Parathyroid adenoma (tissue), 2 donors: ENCODE results near the gene ADGRG3.

Experiments
- H2AFZ ChIP-seq: fragments of 300-600 bp; sonication (generic); one replicate; pipeline ENCODE4 v1.7.0; 2017; ENCODE audit warnings: antibody characterized with exemption, mild to moderate bottlenecking
- H3K27ac ChIP-seq: fragments of 300-600 bp; sonication (generic); one replicate; pipeline ENCODE4 v1.7.0; 2017
- H3K27me3 ChIP-seq: fragments of 300-600 bp; sonication (generic); one replicate; pipeline ENCODE4 v1.7.0; 2017; ENCODE audit warnings: low read length; ENCODE audit not compliant: control insufficient read depth, insufficient read depth
- H3K36me3 ChIP-seq: fragments of 300-600 bp; sonication (generic); one replicate; pipeline ENCODE4 v1.7.0; 2017; ENCODE audit warnings: low read length; ENCODE audit not compliant: control insufficient read depth, insufficient read depth
- H3K4me1 ChIP-seq: fragments of 300-600 bp; sonication (generic); one replicate; pipeline ENCODE4 v1.7.0; 2017; ENCODE audit warnings: control low read depth
- H3K4me2 ChIP-seq: fragments of 300-600 bp; sonication (generic); one replicate; pipeline ENCODE4 v1.7.0; 2017; ENCODE audit warnings: low read length
- H3K4me3 ChIP-seq: fragments of 300-600 bp; sonication (generic); one replicate; pipeline ENCODE4 v1.7.0; 2017; ENCODE audit warnings: low read depth, low read length
- H3K79me2 ChIP-seq: fragments of 300-600 bp; sonication (generic); one replicate; pipeline ENCODE4 v1.7.0; 2017; ENCODE audit warnings: control low read depth
- H3K9ac ChIP-seq: fragments of 300-600 bp; sonication (generic); one replicate; pipeline ENCODE4 v1.7.0; 2017; ENCODE audit warnings: mild to moderate bottlenecking
- H3K9me3 ChIP-seq: fragments of 300-600 bp; sonication (generic); one replicate; pipeline ENCODE4 v1.7.0; 2017; ENCODE audit warnings: low read length; ENCODE audit not compliant: control insufficient read depth
- CTCF ChIP-seq: fragments of 300-600 bp; sonication (generic); IDR thresholded peaks from one replicate; pipeline ENCODE4 v1.7.0; 2017; ENCODE audit warnings: antibody characterized with exemption, mild to moderate bottlenecking
- donor health status: primary hyperparathyroidism.

Gene ADGRG3

GRCh38 chr16:57658130-57658877 is 9.8 kb upstream of the ADGRG3 start:
- Histone ChIP-seq H3K9me3 (no peaks in the 10 kb centered on the region), H3K79me2 (no peaks in the 10 kb centered on the region), H2AFZ (no peak overlapping the region), H3K27me3 (no peaks in the 10 kb centered on the region), H3K4me1 (peaks cover 4% of the 10 kb centered on the region), H3K27ac (no peak overlapping the region), H3K4me2 (no peak overlapping the region), H3K9ac (no peak overlapping the region), H3K4me3 (no peak overlapping the region), H3K36me3 (no peaks in the 10 kb centered on the region)
- TF ChIP-seq CTCF = no peak

DNA sequence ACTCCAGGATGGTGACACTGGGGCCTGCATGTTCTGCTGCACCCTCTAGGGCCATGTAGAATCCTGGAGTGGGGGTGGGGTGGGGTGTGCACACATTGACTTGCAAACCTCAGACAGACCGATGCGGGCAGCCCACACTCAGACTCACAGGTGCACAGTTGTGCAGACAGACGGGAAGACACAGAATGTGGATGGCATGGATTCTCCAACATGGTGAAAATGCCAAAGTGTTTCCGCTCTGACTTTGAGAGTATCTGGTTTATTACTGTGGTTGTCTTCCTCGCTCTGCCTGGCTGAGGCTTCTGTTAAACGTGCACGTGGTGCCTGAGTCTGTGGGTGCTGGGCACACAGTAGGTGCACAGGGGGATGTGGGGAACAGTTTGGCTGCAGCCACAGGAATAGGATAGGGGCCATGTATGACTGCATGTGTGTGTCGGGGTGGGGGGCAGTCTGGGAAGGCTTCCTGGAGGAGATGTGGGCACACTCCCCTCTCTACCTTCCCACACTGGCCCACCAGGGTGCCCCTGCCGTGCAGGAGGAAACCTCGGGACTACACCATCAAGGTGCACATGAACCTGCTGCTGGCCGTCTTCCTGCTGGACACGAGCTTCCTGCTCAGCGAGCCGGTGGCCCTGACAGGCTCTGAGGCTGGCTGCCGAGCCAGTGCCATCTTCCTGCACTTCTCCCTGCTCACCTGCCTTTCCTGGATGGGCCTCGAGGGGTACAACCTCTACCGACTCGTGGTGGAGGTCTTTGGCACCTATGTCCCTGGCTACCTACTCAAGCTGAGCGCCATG is 9.0 kb upstream of the ADGRG3 start:
- Histone ChIP-seq H3K4me1 (no peaks in the 10 kb centered on the region), H2AFZ (no peak overlapping the region), H3K79me2 (no peaks in the 10 kb centered on the region), H3K9me3 (no peaks in the 10 kb centered on the region), H3K9ac (no peak overlapping the region), H3K36me3 (no peaks in the 10 kb centered on the region), H3K4me3 (no peak overlapping the region), H3K27ac (no peak overlapping the region), H3K27me3 (no peaks in the 10 kb centered on the region), H3K4me2 (no peak overlapping the region)
- TF ChIP-seq CTCF = no peak

GRCh38 chr16:57660715-57661463 is 7.2 kb upstream of the ADGRG3 start:
- Histone ChIP-seq H3K9ac (no peak overlapping the region), H3K4me1 (no peaks in the 10 kb centered on the region), H2AFZ (no peak overlapping the region), H3K27ac (no peak overlapping the region), H3K4me2 (no peak overlapping the region), H3K36me3 (no peaks in the 10 kb centered on the region), H3K9me3 (no peaks in the 10 kb centered on the region), H3K4me3 (no peak overlapping the region), H3K79me2 (no peaks in the 10 kb centered on the region), H3K27me3 (no peaks in the 10 kb centered on the region)
- no peak for TF ChIP-seq CTCF

DNA sequence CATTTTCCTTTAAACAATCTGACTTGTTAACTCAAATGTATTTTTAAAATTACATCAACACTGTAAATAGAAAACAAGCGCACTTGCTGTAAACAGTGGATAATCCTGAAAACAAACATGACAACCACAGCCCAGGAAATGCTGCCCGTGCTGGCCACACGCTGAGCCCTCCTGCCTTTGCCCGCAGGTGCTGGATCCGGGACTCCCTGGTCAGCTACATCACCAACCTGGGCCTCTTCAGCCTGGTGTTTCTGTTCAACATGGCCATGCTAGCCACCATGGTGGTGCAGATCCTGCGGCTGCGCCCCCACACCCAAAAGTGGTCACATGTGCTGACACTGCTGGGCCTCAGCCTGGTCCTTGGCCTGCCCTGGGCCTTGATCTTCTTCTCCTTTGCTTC is 6.6 kb upstream of the ADGRG3 start:
- H3K4me1 ChIP-seq = no peaks in the 10 kb centered on the region
- H3K4me3 ChIP-seq = no peak overlapping the region
- H3K79me2 ChIP-seq = no peaks in the 10 kb centered on the region
- no peaks in the 10 kb centered on the region for H3K9me3 ChIP-seq
- H3K4me2 ChIP-seq = no peak overlapping the region
- no peaks in the 10 kb centered on the region for H3K36me3 ChIP-seq
- H2AFZ ChIP-seq = no peak overlapping the region
- TF ChIP-seq CTCF = no peak
- H3K27ac ChIP-seq = no peak overlapping the region
- no peak overlapping the region for H3K9ac ChIP-seq
- H3K27me3 ChIP-seq = no peaks in the 10 kb centered on the region
